Measurements from ENCODE around the gene NSG2. TPM values are rescaled to one million over a fixed set of nuclear protein-coding genes. Genes with fewer than 3 reads are reported as not detected.

Gene NSG2
- total RNA-seq, 1 donor from 2014 or later = 1.6 TPM

GRCh38 chr5:174093123-174093522 is 47.6 kb downstream of the NSG2 start:
- Mint-ChIP-seq H3K4me1 (ENCODE audit: low read depth) (peaks cover 2% of the 10 kb centered on the region), H3K9me3 (ENCODE audit: low read depth) (no peaks in the 10 kb centered on the region), H3K27ac (no peak overlapping the region), H3K36me3 (ENCODE audit: insufficient read depth) (no peaks in the 10 kb centered on the region), H3K27me3 (peaks cover 31% of the 10 kb centered on the region), H3K4me3 (ENCODE audit: low read depth) (no peak overlapping the region)
- TF ChIP-seq, protein P1, sequence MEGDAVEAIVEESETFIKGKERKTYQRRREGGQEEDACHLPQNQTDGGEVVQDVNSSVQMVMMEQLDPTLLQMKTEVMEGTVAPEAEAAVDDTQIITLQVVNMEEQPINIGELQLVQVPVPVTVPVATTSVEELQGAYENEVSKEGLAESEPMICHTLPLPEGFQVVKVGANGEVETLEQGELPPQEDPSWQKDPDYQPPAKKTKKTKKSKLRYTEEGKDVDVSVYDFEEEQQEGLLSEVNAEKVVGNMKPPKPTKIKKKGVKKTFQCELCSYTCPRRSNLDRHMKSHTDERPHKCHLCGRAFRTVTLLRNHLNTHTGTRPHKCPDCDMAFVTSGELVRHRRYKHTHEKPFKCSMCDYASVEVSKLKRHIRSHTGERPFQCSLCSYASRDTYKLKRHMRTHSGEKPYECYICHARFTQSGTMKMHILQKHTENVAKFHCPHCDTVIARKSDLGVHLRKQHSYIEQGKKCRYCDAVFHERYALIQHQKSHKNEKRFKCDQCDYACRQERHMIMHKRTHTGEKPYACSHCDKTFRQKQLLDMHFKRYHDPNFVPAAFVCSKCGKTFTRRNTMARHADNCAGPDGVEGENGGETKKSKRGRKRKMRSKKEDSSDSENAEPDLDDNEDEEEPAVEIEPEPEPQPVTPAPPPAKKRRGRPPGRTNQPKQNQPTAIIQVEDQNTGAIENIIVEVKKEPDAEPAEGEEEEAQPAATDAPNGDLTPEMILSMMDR (IDR thresholded peaks at IDR 0.05; ENCODE audit: unreplicated experiment) = no peak
- no peak for DNase-seq (ENCODE audit: low spot score, unreplicated experiment)

GRCh38 chr5:174094857-174095606 is 49.5 kb downstream of the NSG2 start:
- Mint-ChIP-seq H3K9me3 (ENCODE audit: low read depth) (no peaks in the 10 kb centered on the region), H3K4me3 (ENCODE audit: low read depth) (no peak overlapping the region), H3K27ac (no peak overlapping the region), H3K27me3 (peaks cover 28% of the 10 kb centered on the region), H3K4me1 (ENCODE audit: low read depth) (peaks cover 2% of the 10 kb centered on the region), H3K36me3 (ENCODE audit: insufficient read depth) (no peaks in the 10 kb centered on the region)
- TF ChIP-seq, protein P1 (IDR thresholded peaks at IDR 0.05; ENCODE audit: unreplicated experiment) = no peak
- DNase-seq (ENCODE audit: low spot score, unreplicated experiment) = no peak

DNA sequence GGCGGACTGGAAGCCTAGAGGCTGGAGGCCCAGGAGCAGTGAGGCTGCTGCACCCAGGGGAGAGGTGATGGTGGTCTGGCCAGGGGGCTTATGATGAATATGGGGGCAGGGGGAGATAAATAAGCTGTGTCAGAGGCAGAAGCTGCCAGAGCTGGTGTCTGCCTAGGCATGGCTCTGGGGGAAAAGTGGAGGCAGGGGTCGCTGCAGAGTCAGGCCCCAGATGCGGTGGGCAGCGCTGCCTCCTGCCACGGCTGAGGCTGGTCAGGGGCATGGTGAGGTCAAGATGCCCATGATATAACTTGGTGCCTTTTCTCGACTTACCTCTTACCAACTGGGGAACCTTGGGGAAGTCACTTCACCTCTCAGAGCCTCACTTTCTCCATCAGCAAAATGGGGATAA is 51.1 kb downstream of the NSG2 start:
- no peak overlapping the region for H3K27ac Mint-ChIP-seq
- no peaks in the 10 kb centered on the region for H3K4me1 Mint-ChIP-seq (ENCODE audit: low read depth)
- H3K9me3 Mint-ChIP-seq (ENCODE audit: low read depth) = no peaks in the 10 kb centered on the region
- H3K4me3 Mint-ChIP-seq (ENCODE audit: low read depth) = no peak overlapping the region
- no peak for DNase-seq (ENCODE audit: low spot score, unreplicated experiment)
- H3K36me3 Mint-ChIP-seq (ENCODE audit: insufficient read depth) = no peaks in the 10 kb centered on the region
- TF ChIP-seq, protein P1 (IDR thresholded peaks at IDR 0.05; ENCODE audit: unreplicated experiment) = no peak
- peaks cover 20% of the 10 kb centered on the region for H3K27me3 Mint-ChIP-seq

GRCh38 chr5:174097486-174098185 is 52.1 kb downstream of the NSG2 start:
- Mint-ChIP-seq H3K27me3 (peaks cover 21% of the 10 kb centered on the region), H3K4me1 (ENCODE audit: low read depth) (no peaks in the 10 kb centered on the region), H3K27ac (no peak overlapping the region), H3K9me3 (ENCODE audit: low read depth) (no peaks in the 10 kb centered on the region), H3K4me3 (ENCODE audit: low read depth) (no peak overlapping the region), H3K36me3 (ENCODE audit: insufficient read depth) (no peaks in the 10 kb centered on the region)
- DNase-seq (ENCODE audit: low spot score, unreplicated experiment) = no peak
- TF ChIP-seq, protein P1 (IDR thresholded peaks at IDR 0.05; ENCODE audit: unreplicated experiment) = no peak

- Mint-ChIP-seq H3K27ac (no peak overlapping the region), H3K36me3 (ENCODE audit: insufficient read depth) (no peaks in the 10 kb centered on the region), H3K9me3 (ENCODE audit: low read depth) (no peaks in the 10 kb centered on the region), H3K4me3 (ENCODE audit: low read depth) (no peak overlapping the region), H3K27me3 (peaks cover 21% of the 10 kb centered on the region), H3K4me1 (ENCODE audit: low read depth) (no peaks in the 10 kb centered on the region)
- DNase-seq (ENCODE audit: low spot score, unreplicated experiment) = no peak
- TF ChIP-seq, protein P1 (IDR thresholded peaks at IDR 0.05; ENCODE audit: unreplicated experiment) = no peak
Measured at GRCh38 chr5:174098694-174099093, 53.2 kb downstream of the NSG2 start.
